Spleen (tissue), 11 donors: ENCODE results near the gene GAPDHS. TPM values are rescaled to one million over a fixed set of nuclear protein-coding genes. Genes with fewer than 3 reads are reported as not detected.

Source experiments
- DNase-seq: peaks from one replicate; pipeline ENCODE4 v3.0.0-alpha.2; 2020
- H3K27ac ChIP-seq, 8 donors: fragments of 200-600 bp; sonication (generic) in 7 of 8; 1 replicate in 4 of 8; 2 replicates in 4 of 8; pipeline versions ENCODE4 v1.5.0 to v1.8.0; 2016 to 2021; ENCODE audit warnings: inconsistent platforms in 4 of 8, mild to moderate bottlenecking in 4 of 8, moderate library complexity in 1 of 8
- H3K27me3 ChIP-seq, 7 donors: fragments of 200-600 bp; sonication (generic) in 6 of 7; replicated peaks in 1 of 7; 1 replicate in 4 of 7; 2 replicates in 3 of 7; pipeline versions ENCODE4 v1.5.0 to v1.8.0; 2016 to 2021; ENCODE audit warnings: inconsistent platforms in 3 of 7, mild to moderate bottlenecking in 1 of 7
- H3K36me3 ChIP-seq, 6 donors: fragments of 200-600 bp; sonication (generic) in 5 of 6; 1 replicate in 4 of 6; 2 replicates in 2 of 6; pipeline versions ENCODE4 v1.5.0 to v1.8.0; 2016 to 2021; ENCODE audit warnings: inconsistent platforms in 2 of 6
- H3K4me1 ChIP-seq, 6 donors: fragments of 200-600 bp; sonication (generic) in 5 of 6; 1 replicate in 3 of 6; 2 replicates in 3 of 6; pipeline versions ENCODE4 v1.5.0 to v1.8.0; 2016 to 2021; ENCODE audit warnings: inconsistent platforms in 3 of 6
- H3K4me3 ChIP-seq, 8 donors: fragments of 200-600 bp; sonication (generic) in 7 of 8; 1 replicate in 4 of 8; 2 replicates in 4 of 8; pipeline versions ENCODE4 v1.5.0 to v1.8.0; 2016 to 2021; ENCODE audit warnings: inconsistent platforms in 4 of 8, mild to moderate bottlenecking in 4 of 8, moderate library complexity in 2 of 8
- H3K9me3 ChIP-seq, 8 donors: fragments of 200-600 bp; sonication (generic) in 7 of 8; 1 replicate in 4 of 8; 2 replicates in 4 of 8; pipeline versions ENCODE4 v1.5.0 to v1.8.0; 2016 to 2021; ENCODE audit warnings: inconsistent platforms in 4 of 8
- POLR2A ChIP-seq, 3 donors: fragments of 450-650 bp; IDR thresholded peaks; one replicate each; pipeline ENCODE4 v1.5.1; 2017; ENCODE audit warnings: antibody characterized with exemption in 3 of 3, mild to moderate bottlenecking in 1 of 3
- POLR2AphosphoS5 ChIP-seq, 3 donors: sonication (generic); formaldehyde crosslinking; IDR thresholded peaks; one replicate each; pipeline ENCODE4 v1.5.1; 2017; ENCODE audit warnings: antibody characterized with exemption in 3 of 3
- WGBS, 5 donors: extraction: QIAGEN DNeasy Blood & Tissue Kit in 3 of 5; methylation state at CpG; one replicate each; pipeline versions ENCODE4 v1.1.5 to v1.1.7; 2013 to 2018; 5-methylcytosine and 5-hydroxymethylcytosine counted together
- intact Hi-C: fragments of 100-400 bp; cut with DNase I; formaldehyde crosslinking; loops from one replicate; pipeline ENCODE4 v1.15.0; 2023; ENCODE audit warnings: low total_unique reads
- polyA plus RNA-seq, 3 donors: library from polyadenylated mRNA; stranded (reverse); fragments of 200-250 nt; gene quantifications; one replicate each; pipeline ENCODE4 v1.2.1, GENCODE V29; 2013
- total RNA-seq, 7 donors: library from RNA; depleted of rRNA in 3 of 7; stranded (reverse); fragments of >200 nt in 3 of 7; fragmentation: NEBNext Ultra II Directional in 4 of 7; extraction: Animal tissue kit (Norgen Biotek cat#: 25700) in 4 of 7; gene quantifications; one replicate each; pipeline versions ENCODE4 v1.1.0 to v1.2.1, GENCODE V29; 2016 to 2021
- TF ChIP-seq, protein P1 (sequence below), 11 experiments: fragments of 200-600 bp in 7 of 11; fragments of 450-650 bp in 4 of 11; sonication (generic) in 4 of 11; IDR thresholded peaks in 8 of 11; conservative IDR thresholded peaks in 3 of 11; 1 replicate in 7 of 11; 2 replicates in 4 of 11; pipeline versions ENCODE4 v1.4.0 to v1.8.0; 2016 to 2021; ENCODE audit warnings: antibody characterized with exemption in 11 of 11, inconsistent platforms in 4 of 11, mild to moderate bottlenecking in 1 of 11
- donor health status: healthy with polysubstance abuse.
- donor health status: DM: no; HTN: no; CAD: no; lungs with moderate emphysema.
- donor health status: DM: no; HTN: no; CAD: no.
- donor health status: Bipolar disorder and iron deficiency.
- donor health status: healthy.
- donor health status: DM: no; HTN: no; CAD: no.
- donor health status: DM: yes; HTN: yes; CAD: no.

Gene GAPDHS
- total and polyA plus RNA-seq, 10 donors: 0.13 to 0.17 (median 0.14) TPM; not detected in 7

DNA sequence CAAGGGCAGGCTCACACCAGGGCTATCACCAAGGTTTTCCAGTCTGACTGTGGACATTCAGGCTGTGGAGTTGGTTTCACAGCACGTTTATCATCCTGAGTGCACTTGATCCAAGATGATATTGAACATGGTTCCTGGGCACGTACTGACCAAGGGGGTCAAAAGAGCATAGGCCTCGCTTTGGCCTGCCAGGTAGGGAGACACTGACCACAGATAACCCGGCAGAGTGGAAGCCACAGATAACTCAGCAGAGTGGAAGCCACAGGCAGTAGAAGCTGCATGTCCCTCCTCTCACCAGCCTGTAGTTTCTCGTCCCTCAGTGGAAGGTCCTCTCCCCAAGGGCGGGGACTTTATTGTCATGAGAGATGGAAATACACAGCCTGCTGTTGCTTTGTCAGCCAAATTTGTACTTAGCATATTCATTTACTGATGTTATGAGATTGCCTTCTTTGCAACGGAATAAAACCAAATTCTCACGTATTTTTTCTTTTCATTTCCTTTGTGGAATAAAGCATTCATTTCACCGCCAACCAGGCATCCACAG, 34.2 kb upstream of the GAPDHS start:
- intact Hi-C loops: loop anchor here (10.0 kb wide), 1 partner anchor 144 kb away; the partner anchor contains the start of gene FFAR3

DNA sequence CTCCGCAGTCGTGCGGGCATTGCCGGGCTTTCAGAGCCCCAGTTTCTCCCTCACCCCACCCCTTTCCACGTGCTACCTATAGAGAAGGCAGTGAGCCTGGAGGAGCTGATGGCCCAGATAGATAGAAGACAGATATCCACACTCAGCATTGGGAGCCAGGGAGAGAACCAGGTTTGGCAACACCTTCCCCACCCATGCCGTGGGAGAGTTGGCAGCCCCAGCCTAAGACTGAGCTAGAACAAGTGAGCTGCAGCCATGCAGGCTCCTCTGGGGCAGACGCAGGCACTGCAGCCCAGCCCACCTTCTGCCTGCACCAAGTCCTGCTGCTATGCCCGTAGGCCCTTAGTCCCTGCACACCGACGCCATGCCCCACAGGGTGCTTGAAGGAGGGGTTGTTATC, 32.6 kb upstream of the GAPDHS start:
- H3K36me3 ChIP-seq: no peaks in the 10 kb centered on the region
- WGBS, 5 donors: 83 to 91% (median 89%) methylated on average over 9 to 10 of the region's 10 CpGs
- TF ChIP-seq, protein P1, sequence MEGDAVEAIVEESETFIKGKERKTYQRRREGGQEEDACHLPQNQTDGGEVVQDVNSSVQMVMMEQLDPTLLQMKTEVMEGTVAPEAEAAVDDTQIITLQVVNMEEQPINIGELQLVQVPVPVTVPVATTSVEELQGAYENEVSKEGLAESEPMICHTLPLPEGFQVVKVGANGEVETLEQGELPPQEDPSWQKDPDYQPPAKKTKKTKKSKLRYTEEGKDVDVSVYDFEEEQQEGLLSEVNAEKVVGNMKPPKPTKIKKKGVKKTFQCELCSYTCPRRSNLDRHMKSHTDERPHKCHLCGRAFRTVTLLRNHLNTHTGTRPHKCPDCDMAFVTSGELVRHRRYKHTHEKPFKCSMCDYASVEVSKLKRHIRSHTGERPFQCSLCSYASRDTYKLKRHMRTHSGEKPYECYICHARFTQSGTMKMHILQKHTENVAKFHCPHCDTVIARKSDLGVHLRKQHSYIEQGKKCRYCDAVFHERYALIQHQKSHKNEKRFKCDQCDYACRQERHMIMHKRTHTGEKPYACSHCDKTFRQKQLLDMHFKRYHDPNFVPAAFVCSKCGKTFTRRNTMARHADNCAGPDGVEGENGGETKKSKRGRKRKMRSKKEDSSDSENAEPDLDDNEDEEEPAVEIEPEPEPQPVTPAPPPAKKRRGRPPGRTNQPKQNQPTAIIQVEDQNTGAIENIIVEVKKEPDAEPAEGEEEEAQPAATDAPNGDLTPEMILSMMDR (IDR thresholded peaks at IDR 0.05 in 8 of 11, conservative IDR thresholded peaks at IDR 0.05 in 3 of 11): no peak
- TF ChIP-seq POLR2A (IDR thresholded peaks at IDR 0.05) (no peak), POLR2AphosphoS5 (IDR thresholded peaks at IDR 0.05) (no peak)
- no peak overlapping the region for H3K4me3 ChIP-seq
- no peaks in the 10 kb centered on the region for H3K9me3 ChIP-seq
- peaks cover 0 to 33% (median 0%) of the 10 kb centered on the region in 7 donors for H3K27me3 ChIP-seq
- no peak for DNase-seq
- intact Hi-C loops: no loop called here
- H3K4me1 ChIP-seq: peaks cover 0 to 3% (median 1%) of the 10 kb centered on the region in 6 donors
- H3K27ac ChIP-seq: no peak overlapping the region

More for the DNA sequence above, 34.2 kb upstream of the GAPDHS start:
- DNase-seq: no peak
- Histone ChIP-seq H3K36me3 (no peaks in the 10 kb centered on the region), H3K4me1 (peaks cover 0 to 11% (median 7%) of the 10 kb centered on the region in 6 donors), H3K27ac (no peak overlapping the region), H3K4me3 (no peak overlapping the region), H3K9me3 (no peaks in the 10 kb centered on the region), H3K27me3 (peaks cover 0 to 36% (median 0%) of the 10 kb centered on the region in 7 donors)
- TF ChIP-seq POLR2A (IDR thresholded peaks at IDR 0.05) (no peak), POLR2AphosphoS5 (IDR thresholded peaks at IDR 0.05) (no peak)
- TF ChIP-seq, protein P1 (IDR thresholded peaks at IDR 0.05 in 8 of 11, conservative IDR thresholded peaks at IDR 0.05 in 3 of 11): no peak
- WGBS, 5 donors: 64 to 84% (median 76%) methylated on average over 8 to 9 of the region's 9 CpGs

DNA sequence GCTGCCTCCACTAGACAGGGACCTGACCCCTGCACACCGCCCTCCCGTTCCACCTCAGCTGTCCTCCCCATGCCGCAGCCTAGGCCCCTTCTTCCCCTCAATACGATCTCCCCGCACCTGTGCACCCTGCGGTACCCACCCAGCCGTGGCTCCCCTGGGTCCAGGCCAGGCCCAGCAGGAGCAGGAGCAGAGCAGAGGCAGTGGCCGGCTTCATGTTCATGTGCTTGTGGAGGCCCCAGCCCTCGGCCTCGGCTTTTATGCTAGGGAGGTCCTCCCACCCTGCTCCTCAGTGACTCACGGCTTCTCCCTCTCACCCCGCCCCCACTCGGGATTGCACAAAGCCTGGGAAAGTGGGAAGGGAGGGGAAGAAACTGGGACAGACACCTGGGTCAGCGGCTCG, 31.6 kb upstream of the GAPDHS start:
- Histone ChIP-seq H3K9me3 (no peaks in the 10 kb centered on the region), H3K4me1 (no peaks in the 10 kb centered on the region), H3K27ac (no peak overlapping the region), H3K4me3 (no peak overlapping the region), H3K27me3 (peaks cover 0 to 41% (median 0%) of the 10 kb centered on the region in 7 donors), H3K36me3 (no peaks in the 10 kb centered on the region)
- 73 to 85% (median 77%) methylated on average over 15 of the region's 15 CpGs for WGBS, 5 donors
- intact Hi-C loops: no loop called here
- TF ChIP-seq POLR2AphosphoS5 (IDR thresholded peaks at IDR 0.05): no peak
- no peak for TF ChIP-seq POLR2A (IDR thresholded peaks at IDR 0.05)
- TF ChIP-seq, protein P1 (IDR thresholded peaks at IDR 0.05 in 8 of 11, conservative IDR thresholded peaks at IDR 0.05 in 3 of 11): no peak
- DNase-seq: no peak

DNA sequence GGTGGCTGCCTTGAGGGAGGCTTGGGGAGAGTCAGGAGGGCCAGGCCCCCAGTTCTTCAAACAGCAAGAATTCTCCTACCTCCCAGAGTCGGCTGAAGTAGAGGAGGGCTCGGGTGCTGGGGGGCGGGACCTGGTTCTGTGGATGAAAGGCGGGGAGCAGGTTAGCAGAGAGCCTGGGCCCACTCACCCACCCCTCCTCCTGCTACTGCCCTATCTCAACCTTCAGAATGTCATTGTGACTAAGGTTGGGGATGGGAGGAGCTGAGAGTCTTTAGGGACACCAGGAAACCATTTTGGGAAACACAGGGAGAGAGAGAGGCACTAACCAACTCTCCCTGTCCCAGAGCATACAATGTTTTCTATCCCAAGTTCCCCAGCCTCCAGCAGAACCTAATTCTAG, 30.5 kb upstream of the GAPDHS start:
- H3K9me3 ChIP-seq: no peaks in the 10 kb centered on the region
- 76 to 87% (median 80%) methylated on average over 4 of the region's 4 CpGs for WGBS, 5 donors
- no peaks in the 10 kb centered on the region for H3K36me3 ChIP-seq
- H3K27ac ChIP-seq: no peak overlapping the region
- TF ChIP-seq POLR2A (IDR thresholded peaks at IDR 0.05): no peak
- no peak overlapping the region for H3K4me3 ChIP-seq
- H3K4me1 ChIP-seq: no peaks in the 10 kb centered on the region
- intact Hi-C loops: no loop called here
- DNase-seq: no peak
- H3K27me3 ChIP-seq: peaks cover 0 to 47% (median 1%) of the 10 kb centered on the region in 7 donors
